Upper lobe of left lung (tissue), 4 donors: ENCODE measurements around the gene KLHL18.

Experiments used
- EP300 ChIP-seq, 4 donors: sonication (generic); formaldehyde crosslinking; IDR thresholded peaks; one replicate each; pipeline ENCODE4 v1.5.1; 2017; ENCODE audit warnings: antibody characterized with exemption in 4 of 4, control low read depth in 2 of 4
- POLR2AphosphoS5 ChIP-seq, 2 donors: sonication (generic); formaldehyde crosslinking; IDR thresholded peaks; one replicate each; pipeline ENCODE4 v1.5.1; 2017; ENCODE audit warnings: antibody characterized with exemption in 2 of 2
- TF ChIP-seq, protein P1 (sequence below), 6 experiments: fragments of 450-650 bp in 4 of 6; fragments of 200-600 bp in 2 of 6; sonication (generic) in 2 of 6; IDR thresholded peaks; one replicate each; pipeline ENCODE4 v1.5.1; 2016 to 2019; ENCODE audit warnings: antibody characterized with exemption in 6 of 6

DNA sequence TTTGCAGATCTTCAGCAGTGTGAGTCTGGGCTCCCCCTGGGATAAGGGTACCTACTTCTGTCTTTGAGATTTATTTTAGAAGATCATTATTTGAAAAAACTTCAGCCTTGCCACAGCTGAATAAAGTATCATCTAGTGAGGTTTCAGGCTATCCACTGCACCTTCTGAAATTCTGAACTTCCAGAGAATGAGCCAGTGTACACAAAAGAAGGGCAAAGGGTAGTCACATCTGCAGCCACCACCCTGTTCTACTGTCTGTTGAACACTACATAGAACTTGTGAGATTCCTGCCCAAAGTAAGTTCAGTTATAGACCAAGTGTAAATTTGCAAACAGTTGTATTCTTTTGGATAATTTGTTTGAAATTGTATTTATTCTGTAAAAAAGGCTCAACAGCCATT lies 60.1 kb downstream of the KLHL18 start:
- TF ChIP-seq, protein P1, sequence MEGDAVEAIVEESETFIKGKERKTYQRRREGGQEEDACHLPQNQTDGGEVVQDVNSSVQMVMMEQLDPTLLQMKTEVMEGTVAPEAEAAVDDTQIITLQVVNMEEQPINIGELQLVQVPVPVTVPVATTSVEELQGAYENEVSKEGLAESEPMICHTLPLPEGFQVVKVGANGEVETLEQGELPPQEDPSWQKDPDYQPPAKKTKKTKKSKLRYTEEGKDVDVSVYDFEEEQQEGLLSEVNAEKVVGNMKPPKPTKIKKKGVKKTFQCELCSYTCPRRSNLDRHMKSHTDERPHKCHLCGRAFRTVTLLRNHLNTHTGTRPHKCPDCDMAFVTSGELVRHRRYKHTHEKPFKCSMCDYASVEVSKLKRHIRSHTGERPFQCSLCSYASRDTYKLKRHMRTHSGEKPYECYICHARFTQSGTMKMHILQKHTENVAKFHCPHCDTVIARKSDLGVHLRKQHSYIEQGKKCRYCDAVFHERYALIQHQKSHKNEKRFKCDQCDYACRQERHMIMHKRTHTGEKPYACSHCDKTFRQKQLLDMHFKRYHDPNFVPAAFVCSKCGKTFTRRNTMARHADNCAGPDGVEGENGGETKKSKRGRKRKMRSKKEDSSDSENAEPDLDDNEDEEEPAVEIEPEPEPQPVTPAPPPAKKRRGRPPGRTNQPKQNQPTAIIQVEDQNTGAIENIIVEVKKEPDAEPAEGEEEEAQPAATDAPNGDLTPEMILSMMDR (IDR thresholded peaks at IDR 0.05): no peak
- no peak for TF ChIP-seq POLR2AphosphoS5 (IDR thresholded peaks at IDR 0.05)
- no peak for TF ChIP-seq EP300 (IDR thresholded peaks at IDR 0.05)
